Spleen (tissue), 11 donors: ENCODE measurements around the gene GJB4. TPM values are rescaled to one million over a fixed set of nuclear protein-coding genes. Genes with fewer than 3 reads are reported as not detected.

ENCODE experiments used
- DNase-seq: peaks from one replicate; pipeline ENCODE4 v3.0.0-alpha.2; 2020
- H3K27ac ChIP-seq, 8 donors: fragments of 200-600 bp; sonication (generic) in 7 of 8; 1 replicate in 4 of 8; 2 replicates in 4 of 8; pipeline versions ENCODE4 v1.5.0 to v1.8.0; 2016 to 2021; ENCODE audit warnings: inconsistent platforms in 4 of 8, mild to moderate bottlenecking in 4 of 8, moderate library complexity in 1 of 8
- H3K27me3 ChIP-seq, 7 donors: fragments of 200-600 bp; sonication (generic) in 6 of 7; replicated peaks in 1 of 7; 1 replicate in 4 of 7; 2 replicates in 3 of 7; pipeline versions ENCODE4 v1.5.0 to v1.8.0; 2016 to 2021; ENCODE audit warnings: inconsistent platforms in 3 of 7, mild to moderate bottlenecking in 1 of 7
- H3K36me3 ChIP-seq, 6 donors: fragments of 200-600 bp; sonication (generic) in 5 of 6; 1 replicate in 4 of 6; 2 replicates in 2 of 6; pipeline versions ENCODE4 v1.5.0 to v1.8.0; 2016 to 2021; ENCODE audit warnings: inconsistent platforms in 2 of 6
- H3K4me1 ChIP-seq, 6 donors: fragments of 200-600 bp; sonication (generic) in 5 of 6; 1 replicate in 3 of 6; 2 replicates in 3 of 6; pipeline versions ENCODE4 v1.5.0 to v1.8.0; 2016 to 2021; ENCODE audit warnings: inconsistent platforms in 3 of 6
- H3K4me3 ChIP-seq, 8 donors: fragments of 200-600 bp; sonication (generic) in 7 of 8; 1 replicate in 4 of 8; 2 replicates in 4 of 8; pipeline versions ENCODE4 v1.5.0 to v1.8.0; 2016 to 2021; ENCODE audit warnings: inconsistent platforms in 4 of 8, mild to moderate bottlenecking in 4 of 8, moderate library complexity in 2 of 8
- H3K9me3 ChIP-seq, 8 donors: fragments of 200-600 bp; sonication (generic) in 7 of 8; 1 replicate in 4 of 8; 2 replicates in 4 of 8; pipeline versions ENCODE4 v1.5.0 to v1.8.0; 2016 to 2021; ENCODE audit warnings: inconsistent platforms in 4 of 8
- POLR2A ChIP-seq, 3 donors: fragments of 450-650 bp; IDR thresholded peaks; one replicate each; pipeline ENCODE4 v1.5.1; 2017; ENCODE audit warnings: antibody characterized with exemption in 3 of 3, mild to moderate bottlenecking in 1 of 3
- POLR2AphosphoS5 ChIP-seq, 3 donors: sonication (generic); formaldehyde crosslinking; IDR thresholded peaks; one replicate each; pipeline ENCODE4 v1.5.1; 2017; ENCODE audit warnings: antibody characterized with exemption in 3 of 3
- WGBS, 5 donors: extraction: QIAGEN DNeasy Blood & Tissue Kit in 3 of 5; methylation state at CpG; one replicate each; pipeline versions ENCODE4 v1.1.5 to v1.1.7; 2013 to 2018; 5-methylcytosine and 5-hydroxymethylcytosine counted together
- intact Hi-C: fragments of 100-400 bp; cut with DNase I; formaldehyde crosslinking; loops from one replicate; pipeline ENCODE4 v1.15.0; 2023; ENCODE audit warnings: low total_unique reads
- polyA plus RNA-seq, 3 donors: library from polyadenylated mRNA; stranded (reverse); fragments of 200-250 nt; gene quantifications; one replicate each; pipeline ENCODE4 v1.2.1, GENCODE V29; 2013
- total RNA-seq, 7 donors: library from RNA; depleted of rRNA in 3 of 7; stranded (reverse); fragments of >200 nt in 3 of 7; fragmentation: NEBNext Ultra II Directional in 4 of 7; extraction: Animal tissue kit (Norgen Biotek cat#: 25700) in 4 of 7; gene quantifications; one replicate each; pipeline versions ENCODE4 v1.1.0 to v1.2.1, GENCODE V29; 2016 to 2021
- TF ChIP-seq, protein P1 (sequence below), 11 experiments: fragments of 200-600 bp in 7 of 11; fragments of 450-650 bp in 4 of 11; sonication (generic) in 4 of 11; IDR thresholded peaks in 8 of 11; conservative IDR thresholded peaks in 3 of 11; 1 replicate in 7 of 11; 2 replicates in 4 of 11; pipeline versions ENCODE4 v1.4.0 to v1.8.0; 2016 to 2021; ENCODE audit warnings: antibody characterized with exemption in 11 of 11, inconsistent platforms in 4 of 11, mild to moderate bottlenecking in 1 of 11
- donor health status: healthy with polysubstance abuse.
- donor health status: DM: no; HTN: no; CAD: no; lungs with moderate emphysema.
- donor health status: DM: no; HTN: no; CAD: no.
- donor health status: Bipolar disorder and iron deficiency.
- donor health status: healthy.
- donor health status: DM: no; HTN: no; CAD: no.
- donor health status: DM: yes; HTN: yes; CAD: no.

The GJB4 gene
- total and polyA plus RNA-seq, 10 donors: not detected

DNA sequence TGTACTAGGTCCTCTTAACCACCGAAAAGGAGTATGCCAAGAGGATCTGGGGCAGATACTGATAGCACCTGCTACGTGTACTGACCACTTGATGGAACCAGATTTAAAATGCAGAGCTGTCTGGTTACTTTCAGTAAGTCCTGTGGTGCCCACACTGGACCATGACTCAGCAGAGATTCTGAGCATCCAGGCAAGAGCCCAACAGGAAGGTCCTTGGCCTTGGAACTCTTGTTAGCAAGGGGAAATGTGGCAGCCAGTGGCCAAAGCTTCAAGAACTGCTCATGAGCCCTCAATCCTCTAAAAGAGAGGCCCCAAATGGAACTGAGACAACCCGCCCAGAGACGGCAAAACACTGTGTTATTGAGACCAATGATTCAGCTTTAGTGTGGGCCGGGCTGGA, 8.9 kb upstream of the GJB4 start:
- no peak for TF ChIP-seq POLR2AphosphoS5 (IDR thresholded peaks at IDR 0.05)
- no peak for TF ChIP-seq POLR2A (IDR thresholded peaks at IDR 0.05)
- TF ChIP-seq, protein P1, sequence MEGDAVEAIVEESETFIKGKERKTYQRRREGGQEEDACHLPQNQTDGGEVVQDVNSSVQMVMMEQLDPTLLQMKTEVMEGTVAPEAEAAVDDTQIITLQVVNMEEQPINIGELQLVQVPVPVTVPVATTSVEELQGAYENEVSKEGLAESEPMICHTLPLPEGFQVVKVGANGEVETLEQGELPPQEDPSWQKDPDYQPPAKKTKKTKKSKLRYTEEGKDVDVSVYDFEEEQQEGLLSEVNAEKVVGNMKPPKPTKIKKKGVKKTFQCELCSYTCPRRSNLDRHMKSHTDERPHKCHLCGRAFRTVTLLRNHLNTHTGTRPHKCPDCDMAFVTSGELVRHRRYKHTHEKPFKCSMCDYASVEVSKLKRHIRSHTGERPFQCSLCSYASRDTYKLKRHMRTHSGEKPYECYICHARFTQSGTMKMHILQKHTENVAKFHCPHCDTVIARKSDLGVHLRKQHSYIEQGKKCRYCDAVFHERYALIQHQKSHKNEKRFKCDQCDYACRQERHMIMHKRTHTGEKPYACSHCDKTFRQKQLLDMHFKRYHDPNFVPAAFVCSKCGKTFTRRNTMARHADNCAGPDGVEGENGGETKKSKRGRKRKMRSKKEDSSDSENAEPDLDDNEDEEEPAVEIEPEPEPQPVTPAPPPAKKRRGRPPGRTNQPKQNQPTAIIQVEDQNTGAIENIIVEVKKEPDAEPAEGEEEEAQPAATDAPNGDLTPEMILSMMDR (IDR thresholded peaks at IDR 0.05 in 8 of 11, conservative IDR thresholded peaks at IDR 0.05 in 3 of 11): no peak
- H3K27ac ChIP-seq: no peak overlapping the region
- no peak for DNase-seq
- peaks cover 0 to 17% (median 0%) of the 10 kb centered on the region in 7 donors for H3K27me3 ChIP-seq
- WGBS, 5 donors: 76 to 95% (median 82%) methylated on average over 2 to 5 of the region's 5 CpGs
- no peaks in the 10 kb centered on the region for H3K4me1 ChIP-seq
- H3K9me3 ChIP-seq: no peaks in the 10 kb centered on the region
- intact Hi-C loops: no loop called here
- H3K4me3 ChIP-seq: no peak overlapping the region
- no peaks in the 10 kb centered on the region for H3K36me3 ChIP-seq

DNA sequence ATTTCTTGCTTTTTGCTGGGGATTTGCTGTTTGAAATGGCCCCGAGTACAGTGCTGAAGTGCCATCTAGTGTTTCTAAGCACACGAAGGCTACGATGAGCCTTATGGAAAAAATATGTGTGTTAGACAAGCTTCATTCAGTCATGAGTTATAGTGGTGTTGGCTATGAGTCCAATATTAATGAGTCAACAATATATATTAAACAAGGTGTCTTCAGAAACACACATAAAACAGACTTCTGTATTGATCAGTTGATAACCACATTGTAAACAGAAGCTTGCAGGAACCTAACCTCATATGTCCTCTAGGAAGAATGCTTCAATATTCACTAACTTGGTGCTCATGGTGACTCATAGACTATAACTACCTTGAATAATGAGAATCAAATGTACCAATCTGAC, 6.4 kb upstream of the GJB4 start:
- Histone ChIP-seq H3K27me3 (peaks cover 0 to 3% (median 0%) of the 10 kb centered on the region in 7 donors), H3K27ac (no peak overlapping the region), H3K9me3 (no peaks in the 10 kb centered on the region), H3K36me3 (no peaks in the 10 kb centered on the region), H3K4me3 (no peak overlapping the region), H3K4me1 (no peaks in the 10 kb centered on the region)
- TF ChIP-seq, protein P1 (IDR thresholded peaks at IDR 0.05 in 8 of 11, conservative IDR thresholded peaks at IDR 0.05 in 3 of 11): no peak
- TF ChIP-seq POLR2AphosphoS5 (IDR thresholded peaks at IDR 0.05) (no peak), POLR2A (IDR thresholded peaks at IDR 0.05) (no peak)
- no peak for DNase-seq
- WGBS, 5 donors: 83 to 94% (median 91%) methylated on average over 3 of the region's 3 CpGs
- intact Hi-C loops: no loop called here

- Histone ChIP-seq H3K4me3 (no peak within 1 kb of the TSS), H3K4me1 (no peaks in the 10 kb centered on the region), H3K27me3 (peaks cover 0 to 8% (median 0%) of the 10 kb centered on the region in 7 donors), H3K36me3 (no peaks in the 10 kb centered on the region), H3K27ac (no peak within 1 kb of the TSS), H3K9me3 (no peaks in the 10 kb centered on the region)
- TF ChIP-seq POLR2AphosphoS5 (IDR thresholded peaks at IDR 0.05) (no peak), POLR2A (IDR thresholded peaks at IDR 0.05) (no peak)
- TF ChIP-seq, protein P1 (IDR thresholded peaks at IDR 0.05 in 8 of 11, conservative IDR thresholded peaks at IDR 0.05 in 3 of 11): no peak
- 76 to 87% (median 80%) methylated on average over 7 to 13 of the region's 13 CpGs for WGBS, 5 donors
- no peak for DNase-seq
- intact Hi-C loops: no loop called here
These were observed 4.4 kb upstream of the GJB4 start, which contains the start of gene GJB5 for GRCh38 chr1:34754964-34755637. GJB5 (plus strand) TSS chr1:34755047; CDS start chr1:34757331, 2,284 bp downstream.

DNA sequence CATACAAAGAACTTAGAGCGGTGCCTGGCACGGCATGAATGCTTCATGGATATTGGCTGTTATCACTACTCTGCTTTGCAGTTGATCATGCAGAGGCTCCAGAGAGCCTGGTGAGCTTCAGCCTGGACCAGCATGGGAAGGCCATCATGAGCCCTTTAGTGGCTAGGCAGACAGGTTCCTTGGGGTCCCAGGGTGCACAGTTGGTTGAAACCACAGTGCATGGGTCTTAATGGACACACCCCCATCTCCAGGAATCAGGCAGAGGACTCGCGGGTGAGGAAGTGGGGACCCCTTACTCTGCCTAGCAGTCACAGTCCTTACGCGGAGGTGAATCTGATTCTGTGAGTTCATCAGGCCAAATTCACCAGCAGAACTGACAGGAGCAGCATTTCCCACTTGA, 3.6 kb upstream of the GJB4 start:
- Histone ChIP-seq H3K36me3 (no peaks in the 10 kb centered on the region), H3K27ac (no peak overlapping the region), H3K4me1 (no peaks in the 10 kb centered on the region), H3K9me3 (no peaks in the 10 kb centered on the region), H3K4me3 (no peak overlapping the region), H3K27me3 (peaks cover 0 to 8% (median 0%) of the 10 kb centered on the region in 7 donors)
- DNase-seq: no peak
- intact Hi-C loops: no loop called here
- TF ChIP-seq POLR2AphosphoS5 (IDR thresholded peaks at IDR 0.05) (no peak), POLR2A (IDR thresholded peaks at IDR 0.05) (no peak)
- TF ChIP-seq, protein P1 (IDR thresholded peaks at IDR 0.05 in 8 of 11, conservative IDR thresholded peaks at IDR 0.05 in 3 of 11): no peak
- WGBS, 5 donors: 84 to 93% (median 92%) methylated on average over 6 of the region's 6 CpGs
